ENCODE results near the gene ESPN.
A peak's percentile ranks its signal among the peaks of the same experiment; 100 is the strongest.
"Not testable (repeated sequence)": the region's sequence is repeated elsewhere in the genome, so short reads cannot be mapped to it uniquely, and the experiment has no call there.

ESPN gene

DNA sequence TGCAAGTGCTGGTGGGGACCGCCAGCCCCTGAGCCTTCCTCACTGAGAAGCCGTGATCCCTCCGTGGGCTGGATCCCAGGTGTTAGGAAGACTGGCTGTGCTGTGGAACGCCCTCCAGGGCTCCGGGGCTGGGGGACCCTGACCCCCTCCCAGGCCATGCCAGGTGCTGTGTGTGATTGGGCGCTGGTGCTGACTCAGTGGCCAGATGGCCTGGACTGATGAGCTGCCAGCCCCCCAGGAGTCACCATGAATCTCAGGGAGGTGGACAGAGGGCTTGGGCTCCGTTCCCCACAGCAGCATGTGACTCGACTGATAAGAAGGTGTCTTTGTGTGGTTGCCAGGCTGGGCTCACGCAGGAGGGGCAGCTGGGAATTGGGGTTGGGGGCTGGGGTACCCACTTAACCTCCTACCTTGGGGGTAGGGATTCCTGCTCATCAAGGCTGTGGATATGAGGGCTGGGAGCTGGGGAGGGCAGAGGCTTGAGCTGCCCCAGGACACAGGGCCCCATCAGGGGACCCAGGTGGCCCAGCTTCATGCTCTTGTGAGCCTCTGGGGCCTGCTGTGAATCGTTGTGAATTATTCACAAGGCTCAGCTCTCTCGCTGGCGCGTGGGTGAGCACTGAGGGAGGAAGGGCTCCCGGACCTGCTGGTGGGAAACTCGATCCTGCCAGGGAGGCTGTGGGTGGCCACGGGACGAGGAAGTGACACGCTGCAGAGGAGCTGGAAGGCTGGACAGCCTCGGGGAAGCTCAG lies 5.3 kb downstream of the ESPN start:
- DNase-seq: not testable (repeated sequence)

DNA sequence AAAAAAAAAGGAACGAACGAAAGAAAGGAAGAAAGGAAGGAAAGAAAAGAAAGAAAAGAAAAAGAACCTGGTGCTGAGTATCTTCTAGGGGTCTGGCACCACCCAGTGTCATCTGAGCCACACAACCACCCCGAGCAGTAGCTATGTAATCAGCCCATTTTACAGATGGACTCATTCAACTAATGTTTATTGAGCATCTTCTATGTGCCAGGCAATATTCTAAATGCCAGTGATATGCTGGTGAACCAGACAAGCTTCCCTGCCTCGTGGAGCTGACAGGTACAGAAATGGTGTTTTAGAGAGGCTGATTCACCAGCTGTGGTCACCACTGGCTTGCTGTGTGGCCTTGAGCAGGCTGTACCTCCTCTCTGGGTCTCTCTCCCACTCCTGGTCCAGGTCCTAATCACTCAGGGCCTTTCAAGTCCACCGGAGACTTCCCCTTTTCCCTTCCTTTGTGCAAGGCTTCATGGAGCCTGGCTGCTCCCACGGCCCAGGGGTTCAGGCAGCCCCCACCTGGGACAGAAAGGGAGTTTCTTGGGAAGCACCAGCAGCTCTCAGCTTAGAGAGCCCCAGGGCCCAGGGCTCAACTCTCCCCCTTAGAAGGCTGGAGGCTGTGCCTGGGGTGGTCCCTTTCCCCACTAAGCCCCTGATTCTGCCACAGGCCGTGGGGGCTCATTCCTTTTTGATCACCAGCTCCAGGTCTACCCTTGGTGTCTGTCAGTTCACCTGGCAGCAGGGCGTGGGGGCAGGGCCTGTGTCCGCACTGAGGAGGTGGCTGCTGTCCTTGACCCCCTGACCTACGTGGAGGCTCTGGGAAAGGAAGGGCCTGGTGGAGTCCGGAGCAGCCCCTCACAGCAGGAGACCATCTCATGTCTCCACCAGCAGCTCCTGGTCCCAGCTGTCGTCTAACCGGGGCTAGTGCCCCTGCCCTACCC lies 7.3 kb downstream of the ESPN start:
- DNase-seq: not testable (repeated sequence)

DNA sequence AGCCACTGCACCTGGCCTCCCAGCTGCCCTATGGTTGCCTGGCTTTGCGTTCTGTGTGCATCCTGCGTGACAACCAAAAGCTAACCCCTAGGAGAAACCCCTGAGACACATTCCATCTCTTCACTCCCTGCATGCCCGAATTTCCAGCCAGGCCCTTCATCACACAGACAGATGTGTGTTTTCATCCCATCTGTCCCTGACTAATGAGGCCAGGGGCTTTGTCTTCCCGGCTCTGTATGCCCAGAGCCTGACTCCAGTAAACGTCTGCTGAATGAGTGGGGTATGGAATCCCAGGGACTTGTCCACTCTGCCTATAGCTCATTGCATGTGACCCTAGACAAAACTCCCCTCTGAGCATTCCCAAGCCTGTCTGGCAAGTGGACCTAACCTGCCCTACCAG lies 9.6 kb downstream of the ESPN start:
- no peak for DNase-seq

DNA sequence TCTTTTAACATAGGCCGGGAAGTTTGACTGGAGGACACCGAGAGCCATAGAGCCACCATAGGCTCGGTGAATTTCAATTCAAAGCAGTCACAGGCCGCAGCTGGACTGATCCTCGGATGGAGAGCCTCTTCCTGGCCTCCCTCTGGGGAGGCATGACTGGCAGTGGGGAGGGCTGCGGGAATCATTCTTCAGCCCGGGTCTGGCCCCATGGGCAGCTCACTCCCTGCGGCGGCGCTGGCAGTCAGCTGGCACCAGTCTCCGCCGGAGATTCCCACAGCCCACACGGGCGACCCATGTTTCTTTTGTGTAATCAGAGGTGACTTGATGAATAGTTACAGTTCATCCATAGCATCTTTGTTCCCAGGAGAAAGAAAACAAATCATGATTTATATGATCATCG lies 10.6 kb downstream of the ESPN start:
- DNase-seq: no peak

DNA sequence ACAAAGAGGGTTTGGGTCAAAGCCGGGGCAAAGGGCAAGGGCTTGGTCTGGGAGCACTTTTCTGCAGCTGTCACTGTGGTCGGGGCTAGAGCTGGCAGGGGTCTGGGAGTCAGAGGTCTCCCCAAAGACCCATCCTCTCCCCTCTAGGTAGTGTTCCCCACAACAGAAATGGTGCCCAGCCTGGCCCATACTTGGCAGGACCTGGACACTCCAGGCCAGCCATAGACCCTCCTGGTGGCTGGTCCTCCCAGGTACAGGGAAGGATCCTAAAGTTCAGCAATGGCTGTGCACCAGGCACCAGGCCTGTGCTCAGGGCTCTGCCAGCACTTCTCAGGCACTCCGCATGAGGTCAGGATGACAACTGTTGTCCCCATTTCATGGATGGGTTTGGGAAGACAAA lies 11.0 kb downstream of the ESPN start:
- DNase-seq: no peak

DNA sequence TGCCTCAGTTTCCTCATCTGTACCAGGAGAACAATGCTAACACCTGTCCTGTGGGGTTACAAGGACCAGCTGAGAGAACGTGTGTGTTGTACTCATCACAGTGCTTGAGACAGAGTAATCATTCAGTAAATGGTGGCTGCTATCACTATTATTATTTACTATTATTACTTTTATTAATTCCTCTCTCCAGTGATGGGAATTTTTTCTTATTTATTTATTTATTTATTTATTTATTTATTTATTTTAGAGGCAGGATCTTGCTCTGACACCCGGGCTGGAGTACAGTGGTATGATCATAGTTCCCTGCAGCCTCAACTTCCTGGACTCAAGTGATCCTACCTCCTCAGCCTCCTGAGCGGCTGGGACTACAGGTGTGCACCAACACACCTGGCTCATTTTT lies 11.7 kb downstream of the ESPN start:
- DNase-seq: not testable (repeated sequence)

DNA sequence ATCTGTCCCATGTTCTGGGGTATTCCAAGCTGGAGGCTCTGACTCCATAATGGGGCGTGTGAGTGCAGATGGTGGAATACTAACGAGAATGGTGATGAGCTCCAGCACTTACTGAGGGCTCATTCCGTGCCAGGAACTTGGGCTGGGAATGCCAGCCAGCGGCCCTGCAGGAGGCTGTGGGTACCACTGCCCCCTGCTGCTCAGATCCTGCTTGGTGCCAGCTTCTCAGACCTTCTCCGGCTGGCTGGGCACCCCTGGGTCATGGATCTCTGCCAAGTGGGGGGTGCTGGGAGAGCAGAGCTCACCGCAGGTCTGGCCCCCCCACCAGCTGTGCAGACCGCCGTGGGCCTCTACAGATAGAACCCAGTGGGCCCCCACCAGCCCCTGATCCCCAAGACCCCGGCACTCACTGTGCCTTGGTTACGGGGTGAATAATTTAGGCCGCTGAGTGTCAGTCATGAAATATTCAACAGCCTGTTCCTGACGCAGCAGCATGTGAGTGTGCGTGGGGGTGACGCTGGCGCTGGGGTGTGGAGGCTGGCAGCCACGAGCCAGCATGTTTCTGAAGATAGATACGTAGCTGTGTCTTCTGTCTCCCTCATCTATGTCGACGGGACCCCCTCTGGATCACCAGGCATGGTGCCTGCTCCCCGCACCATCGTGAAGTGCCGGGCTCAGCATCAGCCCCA lies 12.6 kb downstream of the ESPN start:
- not testable (repeated sequence) for DNase-seq

DNA sequence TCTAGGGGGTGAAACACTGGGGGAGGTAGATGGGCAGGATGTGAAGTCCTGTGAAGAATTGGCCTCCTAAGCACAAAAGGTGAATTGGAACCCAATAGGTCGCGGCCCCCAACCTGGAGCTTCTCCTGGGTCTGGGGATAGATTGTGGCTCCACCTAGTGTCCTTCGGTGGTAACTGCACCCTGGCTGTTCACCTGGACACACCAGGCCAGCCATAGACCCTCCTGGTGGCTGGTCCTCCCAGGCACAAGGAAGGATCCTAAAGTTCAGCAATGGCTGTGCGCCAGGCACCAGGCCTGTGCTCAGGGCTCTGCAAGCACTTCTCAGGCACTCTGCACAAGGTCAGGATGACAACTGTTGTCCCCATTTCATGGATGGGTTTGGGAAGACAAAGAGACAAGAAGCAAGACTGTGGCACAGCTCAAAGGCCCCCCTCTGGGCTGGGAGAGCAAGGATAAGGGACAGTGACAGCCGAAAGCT lies 13.5 kb downstream of the ESPN start:
- peak; percentile 76 for DNase-seq

DNA sequence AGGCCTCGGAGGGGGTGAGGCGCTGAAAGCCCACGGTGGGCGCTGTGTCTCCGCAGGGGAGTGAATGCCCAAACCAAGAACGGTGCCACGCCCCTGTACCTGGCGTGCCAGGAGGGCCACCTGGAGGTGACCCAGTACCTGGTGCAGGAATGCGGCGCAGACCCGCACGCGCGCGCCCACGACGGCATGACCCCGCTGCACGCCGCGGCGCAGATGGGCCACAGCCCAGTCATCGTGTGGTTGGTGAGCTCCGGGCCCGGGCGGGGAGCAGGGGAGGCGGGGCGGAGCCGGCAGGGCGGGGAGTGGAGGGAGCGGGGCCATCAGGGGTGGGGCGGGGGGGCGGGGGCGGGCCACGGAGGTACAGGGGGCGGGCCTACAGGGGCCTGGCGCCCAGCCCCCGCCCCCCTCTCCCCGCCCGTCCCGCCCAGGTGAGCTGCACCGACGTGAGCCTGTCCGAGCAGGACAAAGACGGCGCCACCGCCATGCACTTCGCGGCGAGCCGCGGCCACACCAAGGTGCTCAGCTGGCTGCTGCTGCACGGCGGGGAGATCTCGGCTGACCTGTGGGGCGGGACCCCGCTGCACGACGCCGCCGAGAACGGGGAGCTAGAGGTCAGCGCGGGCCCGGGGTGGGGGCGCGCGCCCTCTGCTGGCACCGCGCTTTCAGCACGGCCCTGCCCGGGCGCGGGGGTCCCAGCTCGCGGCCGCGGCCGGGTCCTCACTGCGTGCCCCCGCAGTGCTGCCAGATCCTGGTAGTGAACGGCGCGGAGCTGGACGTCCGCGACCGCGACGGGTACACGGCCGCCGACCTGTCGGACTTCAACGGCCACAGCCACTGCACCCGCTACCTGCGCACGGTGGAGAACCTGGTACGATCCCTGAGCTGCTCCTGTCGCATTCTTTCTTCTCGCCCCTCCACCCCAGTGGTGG lies 15.9 kb downstream of the ESPN start:
- peak; percentile 80 for DNase-seq

DNA sequence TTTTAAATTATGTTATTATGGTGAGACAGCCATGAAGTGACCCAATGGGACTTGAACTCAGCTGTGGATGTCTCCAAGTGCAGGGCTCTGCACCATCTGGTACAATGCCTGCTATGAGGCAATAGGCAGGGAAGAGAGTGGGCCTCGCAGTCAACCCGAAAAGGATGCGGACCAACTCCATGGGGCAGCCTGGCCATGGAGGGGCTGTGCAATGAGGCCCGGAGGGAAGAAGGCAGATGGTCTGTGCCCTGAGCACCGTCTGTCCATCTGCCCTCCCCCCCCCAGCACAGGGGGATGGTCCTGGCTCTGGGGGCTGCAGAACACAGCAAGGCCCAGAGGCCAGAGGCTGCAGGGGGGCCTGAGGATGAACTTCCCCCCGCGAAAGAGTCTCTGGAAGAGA lies 17.0 kb downstream of the ESPN start:
- DNase-seq: no peak

DNA sequence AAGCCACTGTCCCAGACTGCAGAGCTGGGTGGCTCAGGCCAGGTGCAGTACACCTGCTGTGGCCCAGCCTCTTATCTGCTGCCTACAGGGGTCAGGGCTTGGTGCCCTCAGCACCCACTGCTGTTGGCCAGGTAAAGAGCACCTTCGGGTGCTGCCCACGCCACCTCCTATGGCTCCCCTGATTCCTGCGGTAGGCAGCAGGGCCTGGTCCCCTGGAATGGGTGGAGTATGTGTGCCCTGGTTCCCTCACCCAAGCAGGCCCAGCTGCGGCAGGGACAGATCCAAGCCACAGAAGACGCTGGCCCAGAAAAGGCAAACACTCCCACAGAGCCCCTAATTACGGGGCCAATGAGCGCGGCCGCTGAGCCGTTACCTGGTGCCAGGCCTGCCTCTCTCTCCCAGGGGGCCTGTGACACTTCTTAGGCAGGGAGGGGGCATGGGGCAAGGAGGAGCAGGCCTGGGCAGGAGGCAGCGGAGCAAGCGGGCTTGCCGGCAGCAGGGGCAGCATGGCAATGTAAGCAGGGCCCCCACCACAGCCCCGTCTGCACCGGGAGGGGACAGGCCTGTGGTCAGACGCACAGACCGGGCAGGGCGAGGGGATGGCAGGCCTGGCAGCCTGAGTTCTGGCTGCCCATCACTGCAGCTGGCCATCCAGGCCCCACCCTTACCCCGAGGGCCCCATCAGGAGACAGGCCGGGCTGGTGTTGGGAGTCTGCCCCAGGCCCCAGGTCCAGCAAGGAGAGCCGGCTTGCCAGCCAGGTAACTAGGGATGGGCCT lies 19.0 kb downstream of the ESPN start:
- DNase-seq: no peak

DNA sequence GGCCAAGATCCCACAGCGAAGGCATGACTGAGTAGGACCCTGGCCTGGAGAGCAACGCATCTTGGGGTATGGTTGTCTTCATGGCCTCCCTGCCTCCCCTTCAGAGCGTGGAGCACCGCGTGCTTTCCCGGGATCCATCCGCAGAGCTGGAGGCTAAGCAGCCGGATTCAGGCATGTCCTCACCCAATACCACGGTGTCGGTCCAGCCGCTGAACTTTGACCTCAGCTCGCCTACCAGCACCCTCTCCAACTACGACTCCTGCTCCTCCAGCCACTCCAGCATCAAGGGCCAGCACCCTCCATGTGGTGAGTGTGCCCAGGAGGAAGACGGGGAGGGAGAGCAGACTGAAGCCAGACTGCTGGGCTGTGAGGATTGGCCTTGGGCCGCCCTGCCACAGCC lies 19.8 kb downstream of the ESPN start:
- no peak for DNase-seq

DNA sequence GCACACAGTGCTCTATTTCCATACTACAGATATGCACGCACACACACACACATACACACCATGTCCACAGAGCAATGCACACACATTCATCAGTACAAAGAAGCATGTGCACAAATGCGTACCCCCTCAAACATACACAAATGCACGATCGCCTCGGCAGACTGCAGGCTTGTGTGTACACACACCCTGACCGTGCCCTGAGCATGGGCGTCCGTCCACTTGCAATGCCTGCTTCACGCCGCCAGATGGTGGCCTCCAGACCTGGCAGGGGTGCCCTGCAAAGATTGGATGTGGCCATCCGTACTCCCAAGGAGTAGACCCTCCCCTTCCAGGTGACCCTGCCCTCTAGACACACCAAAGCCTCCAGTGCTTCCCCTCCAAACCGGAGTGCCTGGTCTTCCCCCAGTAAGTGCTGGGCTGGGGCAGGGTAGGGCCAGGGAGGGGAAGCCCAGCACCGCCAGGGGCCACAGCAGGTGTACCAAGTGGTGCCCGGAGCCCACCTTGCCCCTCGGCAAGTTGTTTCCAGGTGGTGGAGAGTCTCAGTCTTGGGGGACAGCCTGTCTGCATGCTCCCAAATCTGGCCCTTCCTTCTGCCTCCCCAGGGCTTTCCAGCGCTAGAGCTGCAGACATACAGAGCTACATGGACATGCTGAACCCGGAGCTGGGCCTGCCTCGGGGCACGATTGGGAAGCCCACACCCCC lies 20.6 kb downstream of the ESPN start:
- peak; percentile 62 for DNase-seq

DNA sequence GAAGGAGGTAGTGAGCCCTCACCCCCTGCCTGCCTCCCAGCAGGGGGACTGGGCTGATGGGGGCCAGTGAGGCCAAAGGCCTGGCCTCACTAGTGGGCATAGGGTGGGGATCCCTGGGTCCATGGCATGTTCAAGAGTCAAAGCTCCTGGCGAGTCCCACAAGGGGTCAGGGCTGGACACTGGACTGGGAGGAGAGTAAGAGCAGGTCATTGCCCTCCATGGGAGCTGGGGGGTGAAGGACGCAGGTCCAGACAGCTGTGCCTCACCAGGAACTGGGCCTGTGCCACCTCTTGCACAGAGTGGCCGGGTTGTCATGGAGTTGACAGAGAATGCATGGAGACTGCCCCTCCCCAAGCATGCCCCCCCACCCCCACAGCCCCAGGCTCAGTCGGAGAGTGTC lies 21.4 kb downstream of the ESPN start:
- not testable (repeated sequence) for DNase-seq

DNA sequence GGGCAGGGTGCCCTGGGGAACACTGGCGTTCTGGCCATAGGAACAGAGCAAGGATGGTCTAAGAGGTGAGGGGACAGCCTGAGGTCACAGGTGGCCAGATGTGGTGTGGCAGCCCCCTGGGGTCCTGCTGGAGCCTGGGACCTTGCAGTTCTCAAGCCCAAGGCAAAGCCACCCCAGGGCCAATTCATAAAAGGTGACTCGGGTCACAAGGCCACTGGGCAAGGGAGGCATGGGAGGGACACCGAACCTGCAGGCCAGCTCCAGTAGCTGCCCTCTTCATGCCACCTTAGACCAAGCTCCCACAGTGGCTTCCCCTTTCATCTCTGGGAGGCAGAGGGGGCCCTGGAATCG lies 22.1 kb downstream of the ESPN start:
- DNase-seq: no peak

DNA sequence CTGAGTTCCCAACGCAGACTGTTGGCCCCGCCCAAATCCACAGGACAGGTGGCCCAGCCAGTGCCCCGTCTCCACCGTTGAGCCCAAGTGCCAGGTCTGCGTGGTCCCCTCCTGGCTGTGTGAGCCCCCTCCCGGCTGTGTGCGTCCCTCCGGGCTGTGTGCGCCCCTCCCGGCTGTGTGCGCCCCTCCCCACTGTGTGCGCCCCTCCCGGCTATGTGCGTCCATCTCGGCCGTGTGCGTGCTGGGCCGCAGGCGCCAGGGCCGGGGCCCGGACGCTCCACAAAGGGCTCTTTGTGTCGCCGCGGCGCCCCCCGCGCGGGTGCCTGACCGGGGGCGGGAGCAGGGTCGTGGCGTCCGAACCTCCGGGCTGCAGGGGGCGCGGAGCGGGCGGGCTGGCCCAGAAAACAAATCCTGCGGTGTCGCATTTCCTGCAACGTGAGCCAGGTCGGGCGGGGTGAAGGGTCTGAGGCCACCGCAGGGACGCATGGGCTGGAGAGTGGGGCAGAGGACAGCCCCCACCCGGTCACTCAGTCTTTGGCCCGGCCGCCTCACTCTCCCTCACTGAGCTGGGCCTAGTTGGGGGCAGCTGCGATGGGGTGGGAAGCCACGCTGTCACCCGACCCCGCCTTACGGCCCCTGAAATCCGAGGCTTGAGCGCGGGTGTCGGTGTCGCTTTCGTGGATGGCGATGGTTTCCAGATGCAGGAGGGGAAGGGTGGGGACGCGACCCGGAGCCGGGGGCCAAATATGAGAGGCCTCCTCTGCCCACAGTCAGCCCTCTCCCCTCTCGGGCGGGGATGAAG lies 22.6 kb downstream of the ESPN start:
- no peak for DNase-seq

DNA sequence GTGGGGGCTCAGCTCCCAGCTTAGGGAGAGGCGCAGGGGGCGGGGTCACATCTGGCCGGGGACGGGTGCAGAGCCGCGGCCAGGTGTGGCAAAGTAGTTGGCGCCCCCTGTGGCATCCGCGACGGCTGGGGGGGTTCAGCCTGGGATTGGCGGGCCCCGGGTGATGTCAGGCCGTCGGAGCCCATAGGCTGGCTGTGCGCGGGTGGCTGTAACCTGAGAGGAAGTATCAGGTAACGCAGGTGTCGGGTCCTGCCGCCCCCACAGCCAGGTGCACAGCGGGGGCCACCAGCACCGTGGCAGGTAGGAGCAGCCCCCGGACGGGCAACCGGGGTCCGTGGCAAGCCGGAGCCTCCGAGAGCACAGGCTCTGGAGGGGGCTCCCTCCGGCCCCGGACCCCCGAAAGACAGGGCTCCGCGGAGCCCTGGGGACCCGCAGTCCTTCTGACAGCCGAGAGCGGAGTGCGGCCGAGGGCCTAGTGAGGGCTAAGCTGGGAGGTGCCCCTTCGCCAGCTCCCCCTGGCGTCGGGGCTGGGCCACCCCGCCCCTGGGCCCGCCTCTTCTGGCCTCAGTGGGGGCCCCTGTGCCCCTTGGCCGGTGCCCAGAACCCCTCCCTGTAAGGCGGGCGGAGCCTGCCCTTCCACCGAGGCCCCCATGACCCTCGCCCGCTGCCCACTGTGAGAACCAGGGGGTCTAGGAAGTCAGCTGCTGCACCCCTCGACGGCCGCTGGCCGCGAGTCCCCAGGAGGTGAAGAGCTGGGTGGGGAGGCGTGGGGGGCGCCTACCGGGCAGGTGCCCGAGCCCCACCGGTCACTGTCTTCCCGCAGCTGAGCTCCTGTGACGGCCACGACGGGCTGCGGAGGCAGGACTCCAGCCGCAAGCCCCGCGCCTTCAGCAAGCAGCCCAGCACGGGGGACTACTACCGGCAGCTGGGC lies 23.5 kb downstream of the ESPN start:
- peak; percentile 71 for DNase-seq

DNA sequence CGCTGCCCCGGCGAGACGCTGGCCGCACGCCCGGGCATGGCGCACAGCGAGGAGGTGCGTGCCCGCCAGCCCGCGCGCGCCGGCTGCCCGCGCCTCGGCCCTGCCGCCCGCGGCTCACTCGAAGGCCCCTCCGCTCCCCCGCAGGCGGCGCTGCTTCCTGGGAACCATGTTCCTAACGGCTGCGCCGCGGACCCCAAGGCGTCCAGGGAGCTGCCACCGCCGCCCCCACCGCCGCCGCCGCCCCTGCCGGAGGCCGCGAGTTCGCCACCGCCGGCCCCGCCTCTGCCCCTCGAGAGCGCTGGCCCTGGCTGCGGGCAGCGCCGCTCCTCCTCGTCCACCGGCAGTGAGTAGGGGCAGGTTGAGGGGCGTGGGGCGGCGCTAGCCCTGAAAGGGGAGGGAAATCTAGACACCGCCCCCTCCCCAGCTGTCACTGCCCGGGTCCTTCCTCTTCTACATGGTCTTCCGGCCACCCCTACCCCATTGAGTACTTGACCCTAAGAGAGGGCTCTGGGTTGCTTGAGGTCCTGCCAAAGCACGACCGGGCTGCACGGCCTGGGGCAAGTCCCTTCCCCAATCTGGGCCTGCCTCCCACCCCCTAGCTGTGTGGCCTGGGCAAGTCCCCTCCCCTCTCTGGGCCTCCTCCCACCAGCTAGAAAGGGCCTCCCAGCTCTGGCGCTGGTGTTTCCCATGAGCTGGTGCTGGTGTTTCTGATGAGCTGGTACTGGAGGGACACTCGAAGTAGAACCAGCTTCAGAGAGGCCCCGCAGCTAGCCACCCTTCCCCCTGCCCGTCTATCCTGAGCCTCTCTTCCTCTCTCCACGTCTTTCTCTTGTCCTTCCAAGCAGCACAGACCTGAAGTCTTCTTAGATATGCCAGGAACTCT lies 24.4 kb downstream of the ESPN start:
- DNase-seq: peak; percentile 60
